ENCODE measurements around the gene CYP1A2. TPM values are rescaled to one million over a fixed set of nuclear protein-coding genes. Genes with fewer than 3 reads are reported as not detected.

CYP1A2 gene
- total and polyA plus RNA-seq, 4 donors: 0.05 to 0.57 (median 0.17) TPM; not detected in 1

- ATAC-seq (ENCODE audit: insufficient read depth, low FRiP score) (no peak), DNase-seq (no peak)
- Histone ChIP-seq H3K27ac (ENCODE audit: low read depth in 1 of 2, low read length in 1 of 2) (no peak overlapping the region), H3K4me3 (no peak overlapping the region), H3K9me3 (ENCODE audit: control insufficient read depth in 4 of 4, insufficient read depth in 3 of 4, low read length in 3 of 4) (no peaks in the 10 kb centered on the region), H3K9ac (ENCODE audit: insufficient read depth in 1 of 2, low read length in 2 of 2) (no peak overlapping the region), H3K27me3 (ENCODE audit: control insufficient read depth in 3 of 3, insufficient read depth in 3 of 3, low read length in 2 of 3) (no peaks in the 10 kb centered on the region), H3K36me3 (ENCODE audit: control insufficient read depth in 4 of 4, insufficient read depth in 4 of 4, low read length in 4 of 4) (peaks cover 0 to 1% (median 0%) of the 10 kb centered on the region in 4 donors), H3K4me1 (ENCODE audit: control insufficient read depth in 5 of 5, insufficient read depth in 5 of 5, low read length in 5 of 5) (peaks cover 11 to 45% (median 25%) of the 10 kb centered on the region in 5 donors)
- 63 to 64% methylated on average over 12 of the region's 12 CpGs for WGBS, 2 donors
- no peak for TF ChIP-seq CTCF (IDR thresholded peaks at IDR 0.05; ENCODE audit: control extremely low read depth, extremely low read depth)
Measured at GRCh38 chr15:74792227-74793016, 43.8 kb downstream of the CYP1A2 start.

GRCh38 chr15:74793135-74794028, 44.7 kb downstream of the CYP1A2 start:
- H3K9ac ChIP-seq (ENCODE audit: insufficient read depth in 1 of 2, low read length in 2 of 2): no peak overlapping the region
- TF ChIP-seq CTCF (IDR thresholded peaks at IDR 0.05; ENCODE audit: control extremely low read depth, extremely low read depth): peak; percentile 28
- no peaks in the 10 kb centered on the region for H3K27me3 ChIP-seq (ENCODE audit: control insufficient read depth in 3 of 3, insufficient read depth in 3 of 3, low read length in 2 of 3)
- peak overlapping the region in 1 of 2 donors; percentile 33 for H3K27ac ChIP-seq (ENCODE audit: low read depth in 1 of 2, low read length in 1 of 2)
- H3K4me1 ChIP-seq (ENCODE audit: control insufficient read depth in 5 of 5, insufficient read depth in 5 of 5, low read length in 5 of 5): peaks cover 11 to 36% (median 21%) of the 10 kb centered on the region in 5 donors
- WGBS, 2 donors: 70 to 72% methylated on average over 12 of the region's 12 CpGs
- ATAC-seq (ENCODE audit: insufficient read depth, low FRiP score) (no peak), DNase-seq (no peak)
- no peaks in the 10 kb centered on the region for H3K9me3 ChIP-seq (ENCODE audit: control insufficient read depth in 4 of 4, insufficient read depth in 3 of 4, low read length in 3 of 4)
- peaks cover 0 to 1% (median 0%) of the 10 kb centered on the region in 4 donors for H3K36me3 ChIP-seq (ENCODE audit: control insufficient read depth in 4 of 4, insufficient read depth in 4 of 4, low read length in 4 of 4)
- no peak overlapping the region for H3K4me3 ChIP-seq

GRCh38 chr15:74794248-74794969, 45.8 kb downstream of the CYP1A2 start:
- WGBS, 2 donors: 87 to 90% methylated on average over 7 of the region's 9 CpGs
- no peak overlapping the region for H3K4me3 ChIP-seq
- H3K9ac ChIP-seq (ENCODE audit: insufficient read depth in 1 of 2, low read length in 2 of 2): no peak overlapping the region
- H3K4me1 ChIP-seq (ENCODE audit: control insufficient read depth in 5 of 5, insufficient read depth in 5 of 5, low read length in 5 of 5): peaks cover 6 to 26% (median 13%) of the 10 kb centered on the region in 5 donors
- DNase-seq (no peak), ATAC-seq (ENCODE audit: insufficient read depth, low FRiP score) (no peak)
- H3K9me3 ChIP-seq (ENCODE audit: control insufficient read depth in 4 of 4, insufficient read depth in 3 of 4, low read length in 3 of 4): no peaks in the 10 kb centered on the region
- no peak overlapping the region for H3K27ac ChIP-seq (ENCODE audit: low read depth in 1 of 2, low read length in 1 of 2)
- TF ChIP-seq CTCF (IDR thresholded peaks at IDR 0.05; ENCODE audit: control extremely low read depth, extremely low read depth): no peak
- no peaks in the 10 kb centered on the region for H3K27me3 ChIP-seq (ENCODE audit: control insufficient read depth in 3 of 3, insufficient read depth in 3 of 3, low read length in 2 of 3)
- peaks cover 0 to 9% (median 0%) of the 10 kb centered on the region in 4 donors for H3K36me3 ChIP-seq (ENCODE audit: control insufficient read depth in 4 of 4, insufficient read depth in 4 of 4, low read length in 4 of 4)
